NB4 (cell line): ENCODE results near the gene LCN2.

Experiments used
- DNase-seq: peaks from one replicate; pipeline ENCODE4 v3.0.0; 2010; ENCODE audit warnings: low read depth
- H3K4me3 ChIP-seq: one replicate; pipeline ENCODE4 v1.5.1; 2011; ENCODE audit warnings: mild to moderate bottlenecking, low read depth, low read length, moderate library complexity
- CTCF ChIP-seq: IDR thresholded peaks from one replicate; pipeline ENCODE4 v1.5.1; 2012; ENCODE audit warnings: low read depth, low read length
- MAX ChIP-seq: IDR thresholded peaks from 2 replicates; pipeline ENCODE4 v1.6.1; 2011; ENCODE audit warnings: low read depth, low read length
- MYC ChIP-seq: IDR thresholded peaks from 2 replicates; pipeline ENCODE4 v1.6.1; 2011; ENCODE audit warnings: low read depth, low read length
- POLR2A ChIP-seq: IDR thresholded peaks from 2 replicates; pipeline ENCODE4 v1.6.1; 2011; ENCODE audit warnings: mild to moderate bottlenecking; ENCODE audit not compliant: insufficient read length; ENCODE audit errors: extremely low read depth

Gene LCN2

GRCh38 chr9:128153060-128153946, 4.0 kb downstream of the LCN2 start:
- no peak for DNase-seq
- no peak overlapping the region for H3K4me3 ChIP-seq
- TF ChIP-seq POLR2A (no peak), MAX (no peak), CTCF (no peak), MYC (no peak)

- no peak overlapping the region for H3K4me3 ChIP-seq
- no peak for DNase-seq
- TF ChIP-seq CTCF (no peak), MAX (no peak), MYC (no peak), POLR2A (no peak)
Observed at GRCh38 chr9:128153947-128154695, 4.9 kb downstream of the LCN2 start.

- TF ChIP-seq MYC = no peak
- TF ChIP-seq MAX = no peak
- TF ChIP-seq POLR2A = no peak
- TF ChIP-seq CTCF = no peak
- no peak for DNase-seq
- no peak overlapping the region for H3K4me3 ChIP-seq
Observed at GRCh38 chr9:128155736-128156500, 6.7 kb downstream of the LCN2 start.

GRCh38 chr9:128159522-128159783, 10.2 kb downstream of the LCN2 start:
- TF ChIP-seq MYC = peak; percentile 26; the same call in 1 of the 2 replicates
- no peak; the same call in 1 of the 2 replicates for TF ChIP-seq MAX
- no peak for TF ChIP-seq CTCF
- no peak for TF ChIP-seq POLR2A
- peak; percentile 93 for DNase-seq
- H3K4me3 ChIP-seq = peak overlapping the region; percentile 47

GRCh38 chr9:128159784-128160602, 10.7 kb downstream of the LCN2 start, which contains the start of gene BBLN:
Gene BBLN, plus strand, starts transcription at chr9:128160265. Its CDS starts 143 bp downstream, at chr9:128160408.
- peak within 1 kb of the TSS; percentile 87 for H3K4me3 ChIP-seq
- TF ChIP-seq MYC (peak; percentile 1; the same call in 1 of the 2 replicates), MAX (no peak; the same call in 1 of the 2 replicates), POLR2A (peak; percentile 81)
- DNase-seq = peak; percentile 91
